ENCODE measurements around the gene SUSD3.

The SUSD3 gene

GRCh38 chr9:93030642-93031628 lies 27.6 kb upstream of the SUSD3 start:
- DNase-seq, result no peak

- DNase-seq, result no peak
Observed at GRCh38 chr9:93031629-93032430, 26.7 kb upstream of the SUSD3 start.

GRCh38 chr9:93032545-93032944 lies 26.0 kb upstream of the SUSD3 start:
- no peak for DNase-seq

- no peak for DNase-seq
Observed at GRCh38 chr9:93033531-93033930, 25.0 kb upstream of the SUSD3 start.

- DNase-seq, result no peak
Observed at GRCh38 chr9:93035106-93035660, 23.3 kb upstream of the SUSD3 start.

GRCh38 chr9:93035821-93036351 lies 22.6 kb upstream of the SUSD3 start:
- DNase-seq, result no peak

GRCh38 chr9:93036887-93037475 lies 21.5 kb upstream of the SUSD3 start:
- no peak for DNase-seq

- DNase-seq, result no peak
Observed at GRCh38 chr9:93037476-93037971, 21.0 kb upstream of the SUSD3 start.

- no peak for DNase-seq
Observed at GRCh38 chr9:93038918-93039317, 19.6 kb upstream of the SUSD3 start.

- no peak for DNase-seq
Observed at GRCh38 chr9:93039456-93039855, 19.0 kb upstream of the SUSD3 start.

GRCh38 chr9:93039976-93040375 lies 18.5 kb upstream of the SUSD3 start:
- no peak for DNase-seq

- DNase-seq, result no peak
Observed at GRCh38 chr9:93040409-93040808, 18.1 kb upstream of the SUSD3 start.

GRCh38 chr9:93041108-93041802 lies 17.2 kb upstream of the SUSD3 start:
- no peak for DNase-seq

GRCh38 chr9:93043122-93043521 lies 15.4 kb upstream of the SUSD3 start:
- no peak for DNase-seq

GRCh38 chr9:93045521-93045920 lies 13.0 kb upstream of the SUSD3 start:
- no peak for DNase-seq

GRCh38 chr9:93048566-93049448 lies 9.7 kb upstream of the SUSD3 start:
- no peak for DNase-seq

GRCh38 chr9:93049491-93049890 lies 9.0 kb upstream of the SUSD3 start:
- DNase-seq, result no peak

GRCh38 chr9:93050231-93050630 lies 8.3 kb upstream of the SUSD3 start:
- DNase-seq, result no peak

GRCh38 chr9:93051680-93052089 lies 6.8 kb upstream of the SUSD3 start:
- no peak for DNase-seq

- DNase-seq, result no peak
Observed at GRCh38 chr9:93052791-93053540, 5.5 kb upstream of the SUSD3 start.

Data from amniotic stem cell (primary cell).